Erythroblast (primary cell): ENCODE results near the gene CTNNA1.

ENCODE experiments used
- GATA1 ChIP-seq: IDR thresholded peaks from 2 replicates; pipeline ENCODE4 v1.6.1; 2011; ENCODE audit warnings: low read depth, mild to moderate bottlenecking, control low read depth, low read length, moderate library complexity
- POLR2A ChIP-seq: IDR thresholded peaks from 2 replicates; pipeline ENCODE4 v1.6.1; 2011; ENCODE audit warnings: mild to moderate bottlenecking, low read length

DNA sequence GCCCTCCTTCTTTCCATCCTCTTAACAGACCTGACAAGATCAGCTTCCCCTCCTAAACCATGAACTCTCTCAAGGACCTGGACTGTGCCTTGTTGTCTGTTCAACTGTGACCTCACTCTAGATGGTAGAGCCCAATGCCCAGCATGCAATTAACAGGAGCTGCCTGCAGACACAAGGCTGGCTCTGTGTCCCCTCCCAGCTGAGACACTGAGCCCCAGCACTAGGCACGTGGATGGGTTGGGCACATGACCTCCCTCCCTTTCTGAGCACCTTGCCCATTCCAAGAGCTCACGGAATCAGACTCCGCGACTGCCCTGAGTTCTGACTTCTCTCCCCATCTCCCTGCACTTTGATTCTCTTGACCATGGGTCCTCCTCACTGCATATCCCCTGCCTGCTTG is 215.4 kb downstream of the CTNNA1 start:
- TF ChIP-seq POLR2A (no peak), GATA1 (no peak)
